Head of caudate nucleus (tissue), 42 donors: ENCODE data around the gene TNIP1.

Experiments used
- DNase-seq, 42 donors: peaks; one replicate each; pipeline versions ENCODE4 v3.0.0 to v3.0.0-alpha.2; 2020 to 2021; ENCODE audit warnings: mixed read lengths in 7 of 42
- intact Hi-C: fragments of 100-400 bp; cut with DNase I; formaldehyde crosslinking; loops from one replicate; pipeline ENCODE4 v1.15.0; 2022

The TNIP1 gene

GRCh38 chr5:151071848-151072629 is 8.8 kb downstream of the TNIP1 start:
- intact Hi-C loops = no loop called here
- no peak for DNase-seq

GRCh38 chr5:151071021-151071420 is 9.8 kb downstream of the TNIP1 start:
- no peak for DNase-seq
- intact Hi-C loops = no loop called here

GRCh38 chr5:151070449-151070848 is 10.4 kb downstream of the TNIP1 start:
- intact Hi-C loops = no loop called here
- no peak for DNase-seq

GRCh38 chr5:151068433-151069197 is 12.2 kb downstream of the TNIP1 start:
- no peak for DNase-seq
- intact Hi-C loops = no loop called here

GRCh38 chr5:151067632-151068432 is 13.0 kb downstream of the TNIP1 start:
- intact Hi-C loops = no loop called here
- no peak for DNase-seq

GRCh38 chr5:151066920-151067319 is 13.9 kb downstream of the TNIP1 start:
- DNase-seq = no peak
- intact Hi-C loops = no loop called here

GRCh38 chr5:151065609-151066008 is 15.2 kb downstream of the TNIP1 start:
- DNase-seq = no peak
- intact Hi-C loops = no loop called here

GRCh38 chr5:151064916-151065499 is 15.8 kb downstream of the TNIP1 start:
- intact Hi-C loops = no loop called here
- no peak for DNase-seq

- no peak for DNase-seq
- intact Hi-C loops = no loop called here
Observed at GRCh38 chr5:151063142-151063989, 17.5 kb downstream of the TNIP1 start.

GRCh38 chr5:151062405-151063141 is 18.3 kb downstream of the TNIP1 start:
- intact Hi-C loops = no loop called here
- no peak for DNase-seq

GRCh38 chr5:151060742-151061141 is 20.1 kb downstream of the TNIP1 start:
- no peak for DNase-seq

GRCh38 chr5:151058891-151059489 is 21.8 kb downstream of the TNIP1 start:
- intact Hi-C loops = no loop called here
- DNase-seq = no peak

More at GRCh38 chr5:151060742-151061141, 20.1 kb downstream of the TNIP1 start:
- intact Hi-C loops = no loop called here

GRCh38 chr5:151058301-151058700 is 22.5 kb downstream of the TNIP1 start:
- intact Hi-C loops = no loop called here

GRCh38 chr5:151056379-151057325 is 24.2 kb downstream of the TNIP1 start:
- intact Hi-C loops = no loop called here
- DNase-seq = no peak

More at GRCh38 chr5:151058301-151058700, 22.5 kb downstream of the TNIP1 start:
- DNase-seq = no peak

GRCh38 chr5:151055336-151055735 is 25.5 kb downstream of the TNIP1 start:
- intact Hi-C loops = no loop called here
- no peak for DNase-seq

GRCh38 chr5:151054709-151055108 is 26.1 kb downstream of the TNIP1 start:
- intact Hi-C loops = loop anchor here (5.0 kb wide), 1 partner anchor 63 kb away; no protein-coding TSS in a partner anchor
- DNase-seq = no peak
